Heart right ventricle (tissue), 16 donors: ENCODE data around the gene SYNPO. TPM values are rescaled to one million over a fixed set of nuclear protein-coding genes. Genes with fewer than 3 reads are reported as not detected.

ENCODE experiments used
- ATAC-seq, 8 donors: fragments of 200-7000 bp; cut with Tn5 transposase; one replicate each; pipeline ENCODE4 v1.9.1; 2020; ENCODE audit warnings: mild to moderate bottlenecking in 8 of 8, moderate library complexity in 8 of 8, moderate number of reproducible peaks in 1 of 8
- DNase-seq, 2 donors: peaks; one replicate each; pipeline ENCODE4 v3.0.0-alpha.2; 2020
- H3K27ac ChIP-seq, 10 donors: fragments of 200-600 bp; sonication (generic) in 2 of 10; one replicate each; pipeline versions ENCODE4 v1.5.0 to v1.8.0; 2020 to 2022; ENCODE audit warnings: mild to moderate bottlenecking in 3 of 10
- H3K27me3 ChIP-seq, 7 donors: fragments of 200-600 bp; one replicate each; pipeline ENCODE4 v1.8.0; 2021 to 2022; ENCODE audit warnings: mild to moderate bottlenecking in 2 of 7
- H3K36me3 ChIP-seq, 9 donors: fragments of 200-600 bp; sonication (generic) in 1 of 9; one replicate each; pipeline versions ENCODE4 v1.5.0 to v1.8.0; 2020 to 2022; ENCODE audit warnings: mild to moderate bottlenecking in 2 of 9
- H3K4me1 ChIP-seq, 9 donors: fragments of 200-600 bp; sonication (generic) in 1 of 9; one replicate each; pipeline versions ENCODE4 v1.5.0 to v1.8.0; 2020 to 2022; ENCODE audit warnings: mild to moderate bottlenecking in 4 of 9
- H3K4me3 ChIP-seq, 10 donors: fragments of 200-600 bp; sonication (generic) in 2 of 10; one replicate each; pipeline versions ENCODE4 v1.5.0 to v1.8.0; 2020 to 2022; ENCODE audit warnings: mild to moderate bottlenecking in 7 of 10, moderate library complexity in 2 of 10
- H3K9me3 ChIP-seq, 11 donors: fragments of 200-600 bp in 10 of 11; sonication (generic) in 2 of 11; one replicate each; pipeline versions ENCODE4 v1.5.0 to v1.8.0; 2013 to 2022; ENCODE audit warnings: mild to moderate bottlenecking in 2 of 11, control low read depth in 1 of 11, moderate library complexity in 1 of 11
- WGBS, 2 donors: extraction: QIAGEN DNeasy Blood & Tissue Kit; methylation state at CpG; one replicate each; pipeline ENCODE4 v1.1.7; 2013; ENCODE audit warnings: inconsistent platforms in 1 of 2; 5-methylcytosine and 5-hydroxymethylcytosine counted together
- intact Hi-C, 10 donors: fragments of 100-400 bp; cut with DNase I; formaldehyde crosslinking; loops; one replicate each; pipeline versions ENCODE4 v1.11.1 to v1.14.2; 2022
- polyA plus RNA-seq, 2 donors: library from polyadenylated mRNA; stranded (reverse); fragments of 200-250 nt; gene quantifications; one replicate each; pipeline ENCODE4 v1.2.3, GENCODE V29; 2013
- total RNA-seq, 10 donors: library from RNA; stranded (reverse); fragmentation: NEBNext Ultra II Directional in 3 of 10; extraction: Animal tissue kit (Norgen Biotek cat#: 25700) in 3 of 10; gene quantifications; one replicate each; pipeline versions ENCODE4 v1.2.1 to v1.2.4, GENCODE V29; 2021 to 2023
- TF ChIP-seq, protein P1 (sequence below), 9 donors: fragments of 200-600 bp; sonication (generic) in 2 of 9; IDR thresholded peaks; one replicate each; pipeline versions ENCODE4 v1.5.0 to v1.8.0; 2021 to 2022; ENCODE audit warnings: antibody characterized with exemption in 9 of 9, mild to moderate bottlenecking in 5 of 9, moderate library complexity in 1 of 9
- donor health status: Arrhythmogenic right ventricular cardiomyopathy.
- donor health status: ischemic (EF 13 %, LVEDD 7.1; RV severe dilation, severe dysfunction).
- donor health status: healthy with polysubstance abuse.
- donor health status: DM: no; HTN: yes; CAD: no.
- donor health status: DM: no; HTN: no; CAD: no.
- donor health status: ischemic (EF 25% LVEDD 6.9; RV normal size, moderate dysfunction).
- donor health status: ischemic (EF 25% LVEDD 5.7; RV mildly dilated, moderate dysfunction).
- donor health status: healthy.
- donor health status: DM: yes; HTN: yes; CAD: no.
- donor health status: Ischemic cardiomyopathy.
- donor health status: ischemic (EF 35%, LVEDD 5.7; RV mildly dilated, moderate dysfunction).
- donor health status: nonischemic (EF 11% LVEDD 7.7; RV severe dilation, severe dysfunction).
- donor health status: DM: yes; HTN: yes; CAD: no.
- donor health status: PGD.
- donor health status: ischemic (EF 29% LVEDD 5.4; RV normal size, mild dysfunction).
- donor health status: nonischemic (EF 23%, LVEDD 6.1; RV moderate dilation, normal function).

Gene SYNPO
- total and polyA plus RNA-seq, 12 donors: 129 to 777 (median 652) TPM

DNA sequence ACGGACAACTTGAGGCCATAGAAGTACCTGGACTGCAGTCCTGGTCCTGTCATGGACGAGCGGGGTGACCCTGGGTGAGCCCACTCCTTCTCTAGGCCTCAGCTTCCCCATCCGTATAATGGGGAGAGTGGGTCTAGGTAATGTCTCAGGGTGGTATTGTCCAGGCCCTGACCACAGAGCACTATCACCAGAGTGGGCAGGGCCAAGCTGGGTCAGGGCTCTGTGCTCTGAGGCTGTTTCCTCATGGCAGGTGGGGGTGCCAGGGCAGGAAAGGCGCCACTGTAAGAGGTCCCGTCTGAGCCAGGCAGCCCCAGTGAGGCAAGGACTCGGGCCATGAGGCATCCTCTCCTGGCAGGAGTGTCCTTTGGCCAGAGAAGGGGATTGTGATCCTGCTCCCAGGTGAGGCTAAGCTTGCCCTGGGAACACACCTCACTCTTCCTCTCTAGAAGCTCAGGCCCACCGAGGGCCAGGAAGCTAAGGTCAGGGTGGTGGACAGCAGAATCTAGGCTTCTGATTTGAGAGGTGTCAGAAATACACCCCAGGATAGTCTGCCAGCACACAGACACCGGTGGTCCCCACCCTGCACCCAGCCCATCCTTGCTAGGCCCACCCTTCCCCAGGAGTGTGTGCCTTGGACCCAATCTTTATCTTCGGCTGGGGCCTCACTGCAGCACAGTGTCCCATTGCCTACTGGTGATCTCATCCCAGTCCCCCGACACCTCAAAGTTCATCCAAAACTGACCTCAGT, 19.1 kb downstream of the SYNPO start:
- Histone ChIP-seq H3K4me1 (peaks cover 14 to 64% (median 39%) of the 10 kb centered on the region in 9 donors), H3K9me3 (no peaks in the 10 kb centered on the region), H3K27ac (peak overlapping the region; percentile 25 to 100 (median 92)), H3K4me3 (no peak overlapping the region), H3K27me3 (no peaks in the 10 kb centered on the region), H3K36me3 (peaks cover 0 to 6% (median 0%) of the 10 kb centered on the region in 9 donors)
- TF ChIP-seq, protein P1, sequence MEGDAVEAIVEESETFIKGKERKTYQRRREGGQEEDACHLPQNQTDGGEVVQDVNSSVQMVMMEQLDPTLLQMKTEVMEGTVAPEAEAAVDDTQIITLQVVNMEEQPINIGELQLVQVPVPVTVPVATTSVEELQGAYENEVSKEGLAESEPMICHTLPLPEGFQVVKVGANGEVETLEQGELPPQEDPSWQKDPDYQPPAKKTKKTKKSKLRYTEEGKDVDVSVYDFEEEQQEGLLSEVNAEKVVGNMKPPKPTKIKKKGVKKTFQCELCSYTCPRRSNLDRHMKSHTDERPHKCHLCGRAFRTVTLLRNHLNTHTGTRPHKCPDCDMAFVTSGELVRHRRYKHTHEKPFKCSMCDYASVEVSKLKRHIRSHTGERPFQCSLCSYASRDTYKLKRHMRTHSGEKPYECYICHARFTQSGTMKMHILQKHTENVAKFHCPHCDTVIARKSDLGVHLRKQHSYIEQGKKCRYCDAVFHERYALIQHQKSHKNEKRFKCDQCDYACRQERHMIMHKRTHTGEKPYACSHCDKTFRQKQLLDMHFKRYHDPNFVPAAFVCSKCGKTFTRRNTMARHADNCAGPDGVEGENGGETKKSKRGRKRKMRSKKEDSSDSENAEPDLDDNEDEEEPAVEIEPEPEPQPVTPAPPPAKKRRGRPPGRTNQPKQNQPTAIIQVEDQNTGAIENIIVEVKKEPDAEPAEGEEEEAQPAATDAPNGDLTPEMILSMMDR (IDR thresholded peaks at IDR 0.05): no peak
- WGBS, 2 donors: 78 to 84% methylated on average over 11 of the region's 11 CpGs
- DNase-seq: no peak
- no peak for ATAC-seq
- intact Hi-C loops: loop anchor here in 7 of 10 donors (5.0 to 10.0 kb wide), 5 partner anchors 43 to 205 kb away; partner anchors contain the start of gene RBM22 (in 1 of the 7)

DNA sequence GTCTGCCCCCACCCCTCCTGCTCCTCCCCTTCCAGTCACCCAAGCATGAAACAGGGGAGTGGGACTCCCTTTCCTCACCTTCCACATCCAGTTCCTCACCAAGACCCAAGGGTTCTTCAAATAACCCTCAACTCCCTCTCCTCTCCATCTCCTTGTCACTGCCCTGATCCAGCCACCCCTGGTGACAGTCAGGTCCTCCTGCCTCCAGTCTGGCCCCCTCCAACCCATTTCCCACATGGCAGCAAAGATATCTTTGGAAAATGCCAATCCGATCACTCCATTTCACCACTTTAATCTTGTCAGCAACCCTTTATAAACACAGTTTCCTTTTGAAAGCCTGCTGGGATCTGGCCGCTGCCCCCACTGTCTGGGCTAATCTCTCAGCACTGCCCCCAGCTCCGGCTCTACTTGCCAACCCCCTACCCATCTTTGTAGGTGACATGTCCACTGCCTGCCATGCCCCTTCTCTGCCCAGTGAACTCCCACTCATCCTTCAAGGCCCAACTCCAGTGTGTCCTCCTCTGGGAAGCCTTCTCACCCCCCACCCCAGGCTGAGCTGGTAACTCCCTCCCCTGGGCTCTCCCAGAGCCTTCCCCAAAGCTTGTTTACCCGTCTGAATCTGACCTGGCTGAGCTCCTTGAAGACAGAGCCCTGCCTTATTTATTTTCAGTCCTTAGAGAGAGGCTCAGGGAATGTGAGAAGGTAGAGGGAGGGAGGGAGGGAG, 19.8 kb downstream of the SYNPO start:
- ATAC-seq (no peak), DNase-seq (no peak)
- Histone ChIP-seq H3K9me3 (no peaks in the 10 kb centered on the region), H3K36me3 (peaks cover 0 to 4% (median 0%) of the 10 kb centered on the region in 9 donors), H3K27me3 (no peaks in the 10 kb centered on the region), H3K27ac (peak overlapping the region in 8 of 10 donors; percentile 41 to 100 (median 93)), H3K4me3 (no peak overlapping the region), H3K4me1 (peaks cover 14 to 57% (median 39%) of the 10 kb centered on the region in 9 donors)
- TF ChIP-seq, protein P1 (IDR thresholded peaks at IDR 0.05): no peak
- intact Hi-C loops: no loop called here
- WGBS, 2 donors: 31 to 40% methylated on average over 4 of the region's 4 CpGs

DNA sequence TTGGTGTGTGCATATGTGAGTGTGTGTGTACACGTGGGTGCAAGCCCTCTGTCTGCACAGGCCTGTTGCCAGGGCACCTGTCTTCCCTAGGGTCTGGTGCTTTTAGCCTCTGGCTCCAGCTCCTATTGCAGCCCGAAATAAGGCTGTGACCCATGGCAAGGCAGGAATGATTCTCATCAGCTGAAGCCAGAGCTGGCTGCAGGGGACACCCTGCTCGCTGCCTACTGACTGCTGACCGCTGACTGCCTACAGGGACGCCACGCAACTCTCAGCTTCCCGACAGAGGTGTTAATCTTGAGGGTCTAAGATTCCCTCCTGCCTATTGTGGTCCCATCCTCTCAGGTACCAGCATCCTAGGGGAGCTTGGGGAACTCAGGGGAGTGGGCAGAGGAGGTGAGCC, 20.6 kb downstream of the SYNPO start, which contains the start of gene MYOZ3:
MYOZ3 (plus strand) TSS at position 166 of the 400 bp plus-strand sequence. CDS start 1,691 bp downstream, outside the sequence.
- TF ChIP-seq, protein P1 (IDR thresholded peaks at IDR 0.05): no peak
- Histone ChIP-seq H3K27ac (peak within 1 kb of the TSS in 8 of 10 donors; percentile 41 to 100 (median 93)), H3K4me1 (peaks cover 13 to 49% (median 32%) of the 10 kb centered on the region in 9 donors), H3K27me3 (no peaks in the 10 kb centered on the region), H3K4me3 (no peak within 1 kb of the TSS), H3K9me3 (no peaks in the 10 kb centered on the region), H3K36me3 (no peaks in the 10 kb centered on the region)
- no peak for ATAC-seq
- no peak for DNase-seq
- WGBS, 2 donors: 66 to 71% methylated on average over 7 of the region's 7 CpGs
- intact Hi-C loops: no loop called here

DNA sequence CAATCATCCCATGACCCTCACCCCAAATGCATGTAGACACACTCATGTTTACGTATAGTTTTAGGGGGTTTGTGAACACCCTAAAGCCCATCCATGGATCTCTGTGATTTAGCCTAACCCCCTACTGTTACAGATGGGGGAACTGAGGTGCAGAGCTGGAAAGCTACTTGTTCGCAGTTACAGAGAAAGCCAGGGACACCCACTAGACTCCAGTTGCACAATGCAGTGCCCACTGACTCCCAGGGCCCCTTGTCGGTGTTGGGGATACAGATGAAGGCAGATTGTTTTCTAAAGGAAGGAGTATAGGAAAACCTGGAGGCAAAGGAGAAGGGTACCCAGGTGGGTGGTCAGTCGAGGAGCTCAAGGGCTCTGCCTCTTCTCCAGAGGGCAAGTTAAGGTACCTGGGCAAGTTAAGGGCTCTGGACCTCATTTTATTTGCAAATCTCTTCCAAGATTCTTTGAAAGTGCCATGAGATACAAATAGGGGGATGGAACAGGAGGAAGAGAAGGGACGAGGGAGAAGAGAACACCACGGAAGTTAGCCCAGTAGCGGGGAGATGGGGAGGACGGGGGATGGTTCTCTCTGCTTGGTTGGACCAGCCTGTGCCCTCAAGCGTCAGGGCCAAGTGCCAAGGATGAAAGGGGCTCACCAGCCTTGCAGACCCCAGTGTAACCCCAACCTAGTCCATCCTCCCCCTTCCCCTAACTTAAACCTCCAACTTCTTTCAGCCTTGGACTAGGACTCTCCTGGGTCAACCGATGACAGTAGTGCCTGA, 21.5 kb downstream of the SYNPO start:
- peaks cover 7 to 43% (median 28%) of the 10 kb centered on the region in 9 donors for H3K4me1 ChIP-seq
- no peak for ATAC-seq

More for the DNA sequence above, 21.5 kb downstream of the SYNPO start:
- no peak for DNase-seq
- H3K27ac ChIP-seq: no peak overlapping the region
- no peaks in the 10 kb centered on the region for H3K27me3 ChIP-seq
- no peaks in the 10 kb centered on the region for H3K9me3 ChIP-seq
- 87 to 91% methylated on average over 10 of the region's 10 CpGs for WGBS, 2 donors
- no peaks in the 10 kb centered on the region for H3K36me3 ChIP-seq
- TF ChIP-seq, protein P1 (IDR thresholded peaks at IDR 0.05): no peak
- intact Hi-C loops: no loop called here
- no peak overlapping the region for H3K4me3 ChIP-seq
